NCI-H82 treated with DMSO at 0.1 percent for 48 hours (cell line): ENCODE data around the gene ZNF516.

Experiments used
- DNase-seq: peaks from one replicate; lab custom pipeline; 2025; ENCODE audit not compliant: unreplicated experiment; lab: John Stamatoyannopoulos, UW

ZNF516 gene

DNA sequence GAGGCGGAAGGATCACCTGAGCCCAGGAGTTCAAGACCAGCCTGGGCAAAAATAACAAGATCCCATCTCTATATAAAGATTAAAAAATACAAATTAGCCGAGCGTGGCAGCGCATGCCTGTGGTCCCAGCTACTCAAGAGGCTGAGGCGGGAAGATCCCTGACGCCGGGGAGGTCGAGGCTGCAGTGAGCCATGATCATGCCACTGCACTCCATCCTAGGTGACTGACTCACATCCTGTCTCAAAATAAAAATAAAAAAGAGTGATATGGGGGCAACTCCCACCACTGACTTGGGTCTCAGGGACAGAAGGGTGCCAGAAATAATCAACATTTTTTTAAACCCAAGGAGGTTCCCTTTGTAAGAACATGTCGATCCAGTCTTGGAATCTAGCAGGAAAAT is 37.6 kb downstream of the ZNF516 start:
- DNase-seq, result no peak

DNA sequence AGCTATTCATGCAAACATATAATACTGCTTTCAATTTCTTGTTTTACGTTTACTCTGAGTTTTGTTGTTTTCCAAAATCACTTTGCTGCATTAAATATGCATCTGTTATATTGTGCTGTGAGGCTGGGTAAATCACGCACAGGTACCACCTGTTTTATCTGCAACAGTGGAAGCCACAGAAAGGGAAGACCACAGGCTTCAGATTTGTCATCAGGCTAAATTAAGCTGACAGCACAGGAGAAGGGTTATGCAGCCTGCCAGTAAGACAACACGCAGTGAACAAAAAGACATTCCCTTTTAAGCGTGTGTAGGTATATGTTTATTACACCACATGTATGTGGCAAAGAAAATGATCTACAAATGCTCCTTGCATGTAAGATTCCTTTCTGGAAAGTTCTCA is 38.2 kb downstream of the ZNF516 start:
- DNase-seq, result no peak

DNA sequence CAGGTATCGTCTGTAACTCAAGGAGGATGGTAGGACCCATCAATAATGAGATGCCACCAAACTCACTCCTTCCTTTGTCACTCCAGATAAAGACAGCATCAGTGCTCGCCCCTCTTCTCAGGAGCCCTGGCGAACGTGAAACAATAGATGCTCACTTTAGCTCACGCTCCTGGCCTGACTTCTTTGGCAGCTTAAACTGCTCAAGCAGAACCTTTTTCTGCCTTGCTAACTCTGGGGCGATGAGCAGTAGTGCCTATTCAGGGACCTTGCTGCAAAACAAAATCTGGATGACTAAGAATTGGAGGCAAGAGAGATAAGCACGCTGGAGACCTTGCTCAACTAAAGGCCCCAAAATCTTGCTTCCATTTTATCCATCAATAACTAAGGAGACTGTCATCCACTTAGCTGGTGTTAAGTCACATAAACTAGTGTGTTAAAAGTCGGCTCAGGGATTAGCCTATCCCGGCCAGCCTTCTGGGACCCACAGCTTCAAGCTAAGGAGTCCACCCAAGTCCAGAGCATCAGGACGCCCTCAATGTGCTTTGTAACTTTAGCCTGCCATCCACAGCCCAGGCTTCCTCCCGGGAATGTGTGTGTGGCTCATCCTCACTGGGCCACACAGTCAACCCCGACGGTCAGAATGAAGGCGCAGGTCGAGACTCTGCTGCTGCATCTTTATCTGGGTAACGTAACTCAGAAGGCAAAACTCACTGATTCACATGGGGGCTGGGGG is 38.9 kb downstream of the ZNF516 start:
- DNase-seq, result peak; percentile 53

DNA sequence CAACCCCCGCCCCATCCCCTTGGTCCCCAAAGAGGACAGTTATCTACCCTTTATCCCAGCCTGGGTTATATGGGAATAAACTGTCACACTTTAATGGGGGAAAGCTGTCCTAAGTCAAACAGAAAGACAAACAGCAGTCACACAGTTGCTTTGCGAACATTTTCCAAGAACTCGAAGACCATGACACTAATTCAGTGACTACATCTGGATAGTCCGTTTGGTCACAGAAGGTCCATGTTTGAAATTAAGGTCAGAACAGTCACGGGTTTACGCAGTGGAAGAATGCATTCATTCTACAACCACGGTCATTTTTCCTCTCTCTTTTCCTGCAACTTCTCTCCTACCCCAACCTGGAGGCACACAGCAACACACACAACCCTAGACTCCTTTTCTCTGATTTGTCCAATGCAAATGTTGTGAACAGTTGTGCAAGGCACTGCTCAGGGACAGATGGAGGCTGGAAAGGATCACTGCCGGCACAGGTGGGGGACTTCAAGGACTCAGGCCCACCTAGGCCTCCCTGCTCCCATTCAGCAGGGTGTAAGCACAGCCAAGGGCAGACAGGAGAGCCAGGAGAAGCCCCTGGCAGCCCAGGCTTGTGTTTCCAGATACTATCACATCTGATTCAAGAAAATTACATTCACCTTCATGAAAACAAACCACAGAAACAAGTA is 39.9 kb downstream of the ZNF516 start:
- no peak for DNase-seq

DNA sequence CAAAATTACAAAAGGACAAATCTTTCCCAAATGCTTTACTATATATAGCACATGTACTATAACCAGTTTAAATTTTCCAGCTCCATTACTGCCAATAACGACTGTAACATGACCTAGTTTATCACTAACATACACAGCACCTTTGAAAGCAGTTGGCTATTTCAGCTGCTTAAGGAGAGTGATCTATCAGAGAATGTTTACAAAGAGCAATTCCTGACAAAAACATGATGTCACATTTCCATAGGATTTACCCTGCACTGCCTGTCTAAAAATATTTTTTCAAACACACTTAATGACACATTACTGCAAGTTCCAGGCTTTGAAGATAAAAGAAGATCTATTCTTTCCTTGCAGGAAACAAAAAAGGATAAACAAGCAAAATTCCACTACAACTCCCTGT is 40.6 kb downstream of the ZNF516 start:
- no peak for DNase-seq

DNA sequence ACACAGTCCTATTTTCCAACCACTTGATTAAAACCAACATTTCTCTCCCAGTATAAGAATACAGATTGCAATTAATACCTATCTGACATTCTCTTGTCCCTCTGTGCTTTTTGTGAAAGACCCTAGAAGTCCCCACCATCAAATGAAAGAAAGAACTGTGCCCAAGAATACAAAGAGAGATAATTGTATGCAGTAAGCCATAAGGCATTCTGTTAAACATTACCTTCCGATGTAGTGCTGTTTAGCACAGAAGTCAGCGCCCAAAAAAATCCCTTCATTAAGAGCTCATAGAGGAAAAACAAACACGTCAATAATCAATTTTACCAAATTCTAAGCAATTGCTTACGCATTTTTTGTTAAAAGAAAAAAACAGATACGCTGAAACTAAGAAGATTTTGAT is 41.1 kb downstream of the ZNF516 start:
- no peak for DNase-seq

DNA sequence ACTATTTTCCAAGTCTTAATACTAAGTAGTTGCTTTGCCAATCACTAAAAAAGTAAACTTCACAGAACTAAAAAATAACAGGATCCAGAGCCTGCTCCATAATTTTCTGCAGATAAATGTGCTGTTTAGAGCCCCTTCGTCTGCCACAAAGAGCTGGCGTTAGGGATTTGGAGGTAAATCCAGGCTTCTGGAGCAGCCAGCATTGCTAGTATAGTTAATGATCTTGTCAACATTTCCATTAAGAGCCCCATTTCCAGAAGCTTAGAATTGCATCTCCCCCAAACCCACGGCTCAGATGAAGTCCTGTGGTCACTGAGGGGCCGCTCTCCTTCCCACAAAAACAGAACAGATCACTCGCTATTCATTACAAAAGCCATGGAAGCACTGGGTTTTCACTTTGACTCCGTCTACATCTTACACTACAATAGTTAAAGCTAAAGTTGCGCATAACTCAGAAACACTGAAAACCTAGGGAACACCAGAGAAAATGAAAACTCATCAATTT is 41.9 kb downstream of the ZNF516 start:
- peak; percentile 28 for DNase-seq

DNA sequence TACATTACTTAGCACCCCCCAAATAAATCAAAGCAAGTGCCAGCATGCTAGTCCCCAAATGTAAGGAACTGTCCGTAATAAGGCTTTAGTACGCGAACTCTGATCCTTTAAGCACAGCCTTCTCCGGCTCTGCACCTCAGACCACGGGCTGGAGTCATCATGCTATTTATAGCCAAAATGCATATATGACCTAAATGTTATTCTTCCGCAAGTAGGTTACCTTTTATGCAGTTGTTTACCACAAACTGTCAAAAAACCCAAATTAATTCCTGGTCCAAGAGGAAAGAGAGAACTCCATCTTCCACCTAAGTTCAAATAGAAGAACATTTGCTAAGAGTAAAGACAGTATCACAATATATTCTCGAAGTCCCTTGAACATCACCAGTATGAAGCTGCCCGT is 42.7 kb downstream of the ZNF516 start:
- peak; percentile 55 for DNase-seq

DNA sequence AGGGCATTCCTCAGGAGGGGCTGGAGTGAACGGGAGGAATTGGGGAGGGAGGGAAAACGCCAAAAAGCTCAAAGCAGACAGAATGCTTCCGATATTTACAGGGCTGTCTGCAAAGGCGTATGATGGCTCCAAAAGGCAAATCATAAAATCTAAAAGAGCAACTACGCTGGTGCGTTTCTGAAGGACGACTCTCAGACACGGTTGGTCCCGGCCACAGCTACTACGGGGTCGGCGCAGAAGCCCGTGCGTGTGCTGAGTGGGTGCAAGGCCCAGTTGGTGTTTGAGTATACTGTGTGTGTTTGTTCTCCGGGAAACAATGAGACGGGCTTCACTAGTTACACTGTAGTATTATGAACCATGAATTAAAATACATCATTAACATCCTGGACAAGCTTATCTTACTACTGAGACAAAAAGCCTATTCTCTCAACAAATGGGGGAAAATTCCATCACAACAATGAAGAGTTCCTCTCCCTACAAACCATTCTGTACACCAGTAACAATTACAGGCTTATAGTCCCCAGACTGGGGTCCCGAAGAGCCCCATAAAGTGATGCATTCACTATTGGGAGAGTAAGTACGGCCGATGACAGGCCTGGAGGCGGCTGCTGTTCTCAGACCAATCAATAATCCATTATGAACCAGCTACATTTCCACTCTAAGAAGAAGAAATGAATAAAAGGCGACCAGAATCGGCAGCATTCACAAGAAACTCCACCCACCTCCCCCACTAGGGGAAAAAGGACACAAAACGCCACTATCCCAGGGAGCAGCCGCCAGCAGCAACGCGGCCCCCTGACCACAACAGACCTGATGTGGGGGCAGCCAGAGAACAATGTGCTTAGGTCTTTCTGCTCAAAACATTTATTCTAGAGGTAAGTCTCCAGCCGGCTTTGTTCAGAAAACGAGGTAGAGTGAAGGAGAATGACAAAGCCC is 43.4 kb downstream of the ZNF516 start:
- peak; percentile 15 for DNase-seq

DNA sequence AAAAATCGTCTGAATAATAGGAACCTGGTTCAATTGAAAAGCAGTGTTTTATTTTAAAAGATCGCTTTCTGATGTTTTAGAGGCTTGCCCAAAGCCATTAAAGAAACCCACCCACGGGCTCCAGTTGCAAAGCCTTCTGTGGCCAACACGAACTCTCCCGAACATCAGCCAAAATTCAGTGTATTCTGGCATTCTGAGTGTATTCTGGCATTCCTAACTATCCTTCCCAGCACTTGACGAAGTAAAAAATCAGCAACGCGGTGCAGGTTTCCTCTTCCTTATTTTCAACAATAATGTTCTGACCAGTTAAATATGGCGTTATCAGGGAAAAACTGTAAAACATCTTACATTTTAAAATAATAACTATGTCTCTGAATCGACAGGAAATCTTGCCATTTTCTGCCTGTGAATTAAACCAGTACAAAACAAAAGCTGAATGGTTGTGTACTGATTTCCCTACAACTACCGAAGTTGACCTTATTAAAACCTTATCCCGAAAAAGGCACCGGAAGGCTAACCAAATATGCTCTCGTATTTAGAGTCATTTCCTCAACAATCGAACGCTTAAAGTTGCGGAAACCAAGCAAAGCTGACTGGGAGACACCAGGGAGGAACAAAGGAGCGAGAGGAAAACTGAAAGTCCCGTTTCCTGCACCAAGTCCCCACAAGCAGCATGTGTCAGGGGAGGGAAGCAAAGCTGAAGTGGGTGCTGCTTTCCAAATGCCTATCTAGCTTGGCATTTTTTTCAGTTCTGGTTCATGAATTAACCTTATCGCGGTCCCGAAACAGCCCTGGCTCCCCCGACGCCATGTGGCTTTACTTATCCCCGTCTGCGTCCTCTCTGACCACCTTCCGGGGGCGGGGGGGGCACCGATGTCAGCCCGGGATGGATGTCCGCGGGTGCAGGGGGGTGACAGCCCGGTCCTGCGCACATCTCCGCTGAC is 44.3 kb downstream of the ZNF516 start:
- DNase-seq, result no peak

DNA sequence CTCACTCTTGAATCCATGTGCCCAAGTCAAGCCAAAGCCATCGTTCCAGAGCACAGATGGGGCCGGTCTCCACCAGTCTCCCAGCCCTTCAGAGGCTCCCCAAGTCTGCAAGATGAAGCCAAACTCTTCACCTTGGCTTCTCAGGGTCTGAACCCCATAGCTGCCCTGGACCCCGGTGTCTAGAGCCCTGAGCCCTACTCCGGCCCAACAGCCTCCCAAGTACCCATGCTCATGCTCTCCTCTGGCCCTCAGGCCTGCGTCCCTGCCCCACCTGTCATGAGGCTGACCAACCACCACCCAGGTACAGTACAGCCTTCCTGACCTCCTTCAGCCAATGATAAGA is 46.0 kb downstream of the ZNF516 start:
- no peak for DNase-seq

DNA sequence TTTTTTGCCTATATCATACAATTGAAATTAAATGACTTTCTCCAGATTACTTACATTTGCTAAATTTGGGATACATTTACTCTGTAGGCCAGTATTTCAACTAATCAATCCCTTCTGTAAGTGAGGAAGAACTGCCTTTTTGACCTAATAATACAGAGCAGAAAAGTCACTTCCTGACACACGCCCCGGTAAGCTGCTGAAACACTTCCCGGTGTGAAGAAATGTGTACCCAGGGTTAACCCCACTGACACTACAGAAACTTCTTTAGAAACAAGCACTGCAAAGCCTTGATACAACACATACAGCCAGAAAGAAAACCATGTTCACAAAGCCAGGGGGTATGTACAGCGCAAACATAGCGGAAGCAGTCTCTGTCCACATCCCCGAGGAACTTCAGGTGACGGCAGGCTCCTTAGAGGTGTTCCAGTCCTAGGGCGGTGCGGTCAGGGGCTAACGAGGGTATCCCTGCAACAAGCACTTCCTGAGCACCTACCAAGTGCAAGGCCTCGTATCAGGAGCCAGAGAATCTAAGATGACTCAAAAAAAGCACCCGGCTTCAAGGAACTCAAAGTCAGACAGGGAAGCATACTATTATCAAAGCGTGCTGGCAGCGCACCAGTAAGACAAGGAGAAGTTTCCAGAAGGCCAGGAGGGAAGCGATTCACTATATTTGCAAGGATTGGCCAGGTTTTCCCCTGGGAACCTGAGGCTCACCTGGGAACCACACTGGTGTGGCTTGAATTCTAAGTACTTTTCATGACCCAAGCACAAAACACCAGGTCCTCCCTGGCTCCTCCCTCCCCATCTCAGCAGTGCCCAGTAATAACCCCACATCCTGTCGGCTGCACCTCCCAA is 46.6 kb downstream of the ZNF516 start:
- DNase-seq, result no peak

DNA sequence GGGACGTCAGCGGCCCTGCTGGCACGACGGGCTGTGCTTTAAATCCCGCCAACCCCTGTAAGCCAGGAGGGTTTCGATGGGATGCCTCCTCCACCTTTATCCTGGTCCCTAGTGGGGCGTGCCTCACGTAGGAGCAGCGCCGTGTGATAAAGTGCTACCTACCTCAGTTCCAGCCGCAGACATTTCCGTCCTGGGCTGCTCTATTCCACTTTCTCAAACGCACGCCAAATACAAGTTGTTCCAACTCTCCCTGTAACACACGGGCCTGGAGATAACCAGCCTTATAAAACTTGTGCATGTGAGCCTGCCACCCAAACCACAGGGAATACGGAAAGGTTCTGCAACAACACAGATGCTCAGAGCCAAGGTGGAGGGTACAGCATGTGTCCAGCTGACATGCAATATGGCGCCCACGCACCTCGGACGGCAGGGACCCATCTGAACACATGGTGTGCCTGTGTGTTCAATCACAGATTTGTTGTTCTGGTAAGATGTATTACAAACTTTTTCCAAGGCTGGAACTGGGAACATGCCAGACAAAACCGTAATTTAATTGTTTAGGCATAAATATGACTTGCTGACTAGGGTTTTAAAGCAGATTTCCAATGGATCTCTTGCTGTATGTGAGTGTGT is 47.7 kb downstream of the ZNF516 start:
- DNase-seq, result no peak

DNA sequence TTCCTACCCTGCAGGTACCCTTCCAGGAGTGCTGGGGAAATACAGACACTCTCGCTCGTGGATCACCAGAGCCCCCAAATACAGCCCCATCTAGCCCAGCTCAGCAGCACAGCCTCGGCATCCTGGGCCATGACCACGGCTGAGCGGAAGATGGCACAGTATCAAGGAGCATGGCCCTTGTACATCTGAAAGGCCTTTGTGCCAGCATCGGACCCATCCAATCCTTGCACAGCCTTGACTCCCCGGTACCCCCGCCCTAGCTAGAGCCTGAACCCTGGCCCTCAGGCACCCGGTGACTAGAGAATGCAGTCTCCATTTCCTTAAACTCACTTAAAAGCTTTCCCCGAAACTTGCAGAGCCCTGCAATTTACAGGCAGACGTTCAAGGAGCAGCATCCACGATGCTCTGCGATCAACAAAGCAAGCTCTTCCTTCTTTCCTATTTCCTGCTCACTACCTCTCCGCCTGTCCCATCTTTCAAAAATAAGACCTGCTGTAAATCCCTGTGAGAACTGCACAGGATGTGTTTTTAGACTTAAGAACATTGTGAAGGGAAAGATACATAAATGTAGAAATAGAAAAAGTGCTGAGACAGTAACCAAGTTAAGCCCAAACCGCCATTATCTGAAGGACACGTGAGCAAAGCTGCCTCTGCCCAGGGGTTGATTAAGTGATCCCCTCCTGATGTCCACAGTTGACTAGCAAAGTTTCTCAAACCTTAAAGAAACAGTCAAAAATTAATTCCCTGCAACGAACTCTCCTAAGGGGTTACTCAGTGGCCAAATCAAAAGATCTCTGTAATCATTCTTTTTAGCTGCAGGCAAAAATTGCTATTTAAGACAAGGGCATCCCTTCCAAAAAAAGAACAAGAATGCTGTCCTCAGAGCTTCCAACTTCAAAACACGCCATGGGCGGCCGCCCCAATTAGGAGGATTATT is 48.5 kb downstream of the ZNF516 start:
- DNase-seq, result no peak

DNA sequence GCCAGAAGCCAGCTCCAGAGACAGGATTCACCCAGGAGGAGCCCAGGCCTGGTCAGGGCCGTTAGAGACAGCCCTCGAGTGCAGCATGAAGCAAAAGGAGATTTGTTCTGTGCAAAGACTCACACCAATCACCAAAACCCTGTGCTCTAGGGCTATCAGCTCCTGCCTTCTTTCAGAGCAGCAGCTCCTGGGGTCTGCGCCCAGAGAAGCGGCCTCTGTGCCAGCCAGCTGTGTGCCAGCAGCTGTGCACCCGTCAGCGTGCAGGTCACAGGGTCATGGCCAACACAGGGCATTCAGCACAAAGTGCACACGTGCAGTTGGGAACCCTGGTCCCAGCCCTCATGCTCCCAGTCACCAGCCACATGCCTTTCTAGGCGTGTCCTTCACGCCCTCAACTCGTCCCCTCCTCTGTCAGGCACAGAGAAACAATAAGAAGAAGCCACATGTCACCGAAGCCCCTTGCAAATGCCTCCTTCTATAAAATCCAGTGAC is 49.3 kb downstream of the ZNF516 start:
- DNase-seq, result no peak

DNA sequence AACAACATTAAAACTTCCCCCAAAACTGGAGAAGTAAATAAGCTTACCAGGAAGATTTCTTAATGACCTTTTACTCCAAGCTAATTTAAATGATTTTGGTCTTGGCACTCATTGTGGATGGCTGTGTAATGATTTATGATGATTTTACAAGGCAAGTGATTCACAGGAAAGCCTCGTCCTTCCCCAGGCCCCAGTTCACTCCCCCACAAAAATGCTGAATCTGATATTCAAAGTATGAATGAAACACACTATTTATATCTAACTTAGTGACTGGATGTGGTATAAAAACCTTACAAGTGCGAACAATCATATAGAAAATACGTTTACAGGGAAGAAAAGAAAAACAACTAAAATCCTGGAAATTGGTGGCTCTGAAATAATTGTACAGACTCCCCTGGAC is 49.8 kb downstream of the ZNF516 start:
- DNase-seq, result no peak

DNA sequence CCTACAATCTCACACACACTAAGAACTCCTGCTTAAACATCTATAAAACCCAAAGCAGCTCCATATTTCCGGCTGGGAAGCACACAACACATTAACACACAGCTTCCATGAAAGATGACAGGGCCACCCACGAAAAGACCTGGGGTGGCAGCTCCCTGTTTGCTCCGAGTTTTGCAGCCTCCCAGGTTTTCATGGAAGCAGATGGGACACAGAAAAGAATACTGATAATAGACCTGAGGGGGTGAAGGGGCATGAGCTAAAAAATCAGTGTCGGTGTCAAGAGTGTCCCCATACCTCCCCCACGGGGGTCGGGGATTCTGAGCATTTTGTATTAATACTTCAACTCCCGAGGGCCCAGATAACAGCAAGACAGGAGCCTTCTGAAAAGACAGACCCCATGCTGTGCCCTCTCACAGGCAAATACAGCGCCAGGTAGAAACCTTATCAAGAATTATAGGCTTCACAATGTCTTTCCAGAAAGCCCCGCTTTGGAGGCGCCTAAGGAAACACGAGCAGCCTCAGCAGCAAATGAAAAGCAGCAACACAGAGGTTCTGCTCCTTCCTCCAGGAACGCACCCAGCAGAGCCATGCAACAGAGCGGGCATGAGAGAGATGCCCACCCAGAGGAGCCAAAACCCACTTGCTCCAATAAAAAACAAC is 50.5 kb downstream of the ZNF516 start:
- DNase-seq, result no peak
